B cell (primary cell): ENCODE data around the gene CERS6.

ENCODE experiments used
- CTCF ChIP-seq: fragments of 200-600 bp; IDR thresholded peaks from one replicate; pipeline ENCODE4 v1.8.0; 2022; ENCODE audit warnings: antibody characterized with exemption, mild to moderate bottlenecking
- EZH2 ChIP-seq: IDR thresholded peaks from 2 replicates; pipeline ENCODE4 v1.6.1; 2012; ENCODE audit warnings: borderline replicate concordance, low read depth, mild to moderate bottlenecking, moderate library complexity, low read length; ENCODE audit not compliant: insufficient read depth, poor library complexity, severe bottlenecking

GRCh38 chr2:168592181-168592831 lies 136.2 kb downstream of the CERS6 start:
- TF ChIP-seq CTCF (no peak), EZH2 (no peak)
